ENCODE results near the gene PMAIP1.
"Not testable (repeated sequence)": the region's sequence is repeated elsewhere in the genome, so short reads cannot be mapped to it uniquely, and the experiment has no call there.

PMAIP1 gene

DNA sequence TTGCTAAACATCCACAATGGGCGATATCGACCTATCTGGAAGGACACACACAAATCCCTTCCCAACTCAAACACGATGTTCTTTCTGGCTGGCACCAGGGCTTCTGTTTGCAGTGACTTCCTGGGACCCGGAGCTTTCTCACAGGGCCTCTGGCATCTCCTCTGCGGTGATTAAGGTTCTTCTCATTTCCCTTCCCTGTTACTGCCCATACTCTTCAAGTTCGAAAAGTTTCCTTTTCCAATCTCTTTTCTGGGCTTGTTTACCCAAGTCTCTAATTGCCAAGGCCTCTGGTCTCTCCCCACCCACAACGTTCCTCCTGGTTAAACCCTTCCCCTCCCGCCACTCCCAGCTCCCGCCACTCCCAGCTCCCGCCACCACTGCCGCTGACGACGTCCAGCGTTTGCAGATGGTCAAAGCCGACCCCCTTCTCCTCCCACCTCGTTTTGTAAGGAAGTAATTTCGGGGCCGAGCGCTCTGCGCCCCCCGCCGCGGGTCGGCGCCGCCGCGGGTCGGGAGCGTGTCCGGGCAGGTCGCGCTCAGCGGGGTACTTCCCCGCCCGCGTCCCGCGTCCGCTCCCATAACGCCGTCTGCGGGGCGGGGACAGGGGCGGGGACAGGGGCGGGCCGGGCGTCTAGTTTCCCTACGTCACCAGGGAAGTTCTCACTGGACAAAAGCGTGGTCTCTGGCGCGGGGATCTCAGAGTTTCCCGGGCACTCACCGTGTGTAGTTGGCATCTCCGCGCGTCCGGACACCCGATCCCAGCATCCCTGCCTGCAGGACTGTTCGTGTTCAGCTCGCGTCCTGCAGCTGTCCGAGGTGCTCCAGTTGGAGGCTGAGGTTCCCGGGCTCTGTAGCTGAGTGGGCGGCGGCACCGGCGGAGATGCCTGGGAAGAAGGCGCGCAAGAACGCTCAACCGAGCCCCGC is at the start of gene PMAIP1:
TSS of gene PMAIP1 (plus strand) at position 699 of the 924 bp plus-strand sequence. CDS start at position 881, 182 bp downstream.
- peak; percentile 85 for DNase-seq (ENCODE audit: low spot score)

DNA sequence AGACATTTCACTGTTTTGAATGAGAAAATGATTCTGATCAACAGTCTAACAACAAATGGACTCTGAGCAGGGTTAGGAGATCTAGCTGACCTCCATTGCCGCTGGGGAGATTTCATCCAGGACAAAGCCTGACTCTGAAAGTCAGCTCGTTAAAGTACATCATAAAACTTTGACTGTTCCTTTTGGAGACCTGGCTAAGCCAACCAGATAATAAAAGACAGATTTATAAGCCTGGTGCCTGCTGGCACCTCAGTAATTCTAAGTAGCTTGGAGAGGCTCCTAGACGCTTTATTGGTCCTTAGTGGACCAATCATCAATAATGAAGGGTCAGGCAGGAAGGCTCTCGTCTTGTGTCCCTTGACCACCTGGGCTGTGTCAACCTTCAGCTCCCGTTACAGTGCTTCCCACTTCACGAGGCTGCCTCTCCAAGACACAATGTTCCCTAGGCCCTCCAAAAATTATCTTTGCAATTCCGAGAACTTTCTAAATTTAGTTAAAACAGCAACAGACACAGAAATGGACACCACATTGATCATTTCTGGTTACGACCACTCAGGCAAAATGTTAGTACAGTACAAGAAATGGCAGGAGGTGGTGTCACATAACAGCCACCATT is 47.9 kb upstream of the PMAIP1 start:
- DNase-seq (ENCODE audit: low spot score), result no peak

DNA sequence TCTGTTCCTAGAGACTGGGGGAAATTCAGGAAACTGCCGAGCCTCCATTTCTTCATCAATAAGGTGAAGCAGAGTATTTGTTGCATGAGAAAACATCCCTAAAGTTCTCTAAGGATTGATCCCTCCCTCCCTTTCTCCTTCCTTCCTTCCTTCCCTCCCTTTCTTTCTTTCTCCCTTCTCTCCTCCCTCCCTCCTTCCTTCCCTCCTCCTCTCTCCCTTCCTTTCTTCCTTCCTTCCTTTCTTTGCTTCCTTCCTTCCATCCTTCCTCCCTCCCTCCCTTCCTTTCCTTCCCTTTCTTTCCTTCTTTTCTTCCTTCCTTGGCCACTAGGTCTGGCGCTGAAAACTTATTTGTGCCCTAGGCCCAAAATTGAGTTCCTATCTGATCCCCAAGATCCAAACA is 47.2 kb upstream of the PMAIP1 start:
- DNase-seq (ENCODE audit: low spot score), result no peak

DNA sequence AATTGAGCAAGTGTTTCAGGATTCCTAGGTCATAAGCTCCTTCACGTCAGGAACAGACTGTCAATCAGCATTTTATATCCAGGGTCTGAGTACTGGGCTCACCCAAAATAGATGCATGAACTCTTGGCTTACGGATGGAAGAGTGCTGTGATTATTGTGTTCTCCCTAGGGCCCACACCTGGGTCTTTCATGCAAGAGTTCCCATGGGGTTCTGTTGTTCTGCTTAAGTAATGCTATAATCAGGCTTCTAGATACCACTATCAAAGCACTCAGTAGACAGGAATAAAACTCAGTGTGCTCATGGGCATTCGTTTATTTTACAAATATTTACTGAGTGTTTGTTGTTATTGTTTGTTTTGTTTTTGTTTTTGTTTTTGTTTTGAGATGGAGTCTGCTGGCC is 46.4 kb upstream of the PMAIP1 start:
- DNase-seq (ENCODE audit: low spot score), result no peak

DNA sequence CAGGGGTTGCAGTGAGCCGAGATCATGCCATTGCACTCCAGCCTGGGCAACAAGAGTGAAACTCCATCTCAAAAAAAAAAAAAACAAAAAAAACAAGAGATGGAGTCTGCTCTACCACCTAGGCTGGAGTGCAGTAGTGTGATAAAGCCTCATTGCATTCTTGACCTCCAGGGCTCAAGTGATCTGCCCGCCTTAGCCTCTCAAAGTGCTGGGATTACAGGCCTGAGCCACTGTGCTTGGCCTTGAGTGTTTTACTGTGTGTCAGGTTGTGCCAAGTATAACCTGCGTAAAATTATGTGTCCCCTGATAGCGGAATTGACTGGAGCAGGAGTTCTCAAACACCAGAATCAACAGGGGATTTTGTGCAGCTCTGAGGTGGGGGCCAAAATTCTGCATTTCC is 45.8 kb upstream of the PMAIP1 start:
- not testable (repeated sequence) for DNase-seq (ENCODE audit: low spot score)

DNA sequence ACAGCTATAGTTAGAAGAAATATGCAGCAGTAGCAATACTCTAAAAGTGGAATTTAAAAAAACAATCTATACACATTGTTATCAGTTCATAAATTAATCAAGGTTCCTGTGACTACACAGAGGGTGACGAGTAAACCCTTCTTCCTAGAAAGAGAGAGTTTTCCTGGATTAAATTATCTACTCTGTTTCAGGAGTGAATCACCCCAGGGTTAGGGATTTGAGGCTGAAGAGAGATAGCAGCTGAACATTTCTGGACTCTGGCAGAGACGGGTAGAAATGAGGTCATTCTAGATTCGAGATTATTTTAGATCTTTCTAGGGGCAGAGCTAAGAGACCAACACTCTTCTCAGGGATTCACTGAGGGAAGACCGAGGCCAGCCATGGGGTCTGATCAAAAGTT is 38.8 kb upstream of the PMAIP1 start:
- no peak for DNase-seq (ENCODE audit: low spot score)

DNA sequence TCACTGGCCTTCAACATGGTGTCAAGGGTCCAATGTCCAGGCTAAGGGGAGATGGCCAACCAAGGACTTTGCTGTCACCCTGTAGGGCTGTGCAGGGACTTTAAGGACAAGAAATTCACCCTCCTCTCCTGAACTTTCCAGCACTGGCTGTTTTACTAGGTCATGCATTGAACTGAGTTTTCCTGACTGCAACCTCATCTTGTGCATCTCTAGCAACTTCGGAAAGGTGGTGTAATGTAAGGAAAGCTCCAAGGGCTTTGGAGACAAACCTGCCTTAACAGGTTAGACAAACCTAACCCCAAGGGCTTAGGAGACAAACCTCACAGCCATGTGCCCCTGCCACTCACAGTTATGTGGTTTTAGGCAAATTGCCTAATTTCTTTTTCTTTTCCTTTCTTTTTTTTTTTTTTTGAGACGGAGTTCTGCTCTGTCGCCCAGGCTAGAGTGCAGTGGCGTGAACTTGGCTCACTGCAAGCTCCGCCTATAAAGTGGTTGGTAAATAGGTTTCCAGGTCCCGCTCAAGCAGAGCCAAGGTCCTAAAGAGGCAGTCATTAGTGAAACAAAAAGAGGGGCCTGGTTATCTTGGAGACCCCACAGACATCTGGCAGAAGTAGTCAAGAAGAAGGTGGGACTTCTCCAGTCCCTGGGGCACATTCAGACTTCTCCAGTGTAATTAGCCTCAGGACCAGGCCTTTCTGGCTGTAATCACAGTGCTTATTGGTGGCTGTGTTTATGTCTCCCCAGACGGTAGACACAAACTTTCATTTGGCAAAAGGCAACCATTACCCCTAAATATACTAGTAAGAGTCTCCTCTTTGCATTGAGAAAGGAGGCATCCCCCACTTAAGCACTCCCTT is 37.6 kb upstream of the PMAIP1 start:
- no peak for DNase-seq (ENCODE audit: low spot score)

DNA sequence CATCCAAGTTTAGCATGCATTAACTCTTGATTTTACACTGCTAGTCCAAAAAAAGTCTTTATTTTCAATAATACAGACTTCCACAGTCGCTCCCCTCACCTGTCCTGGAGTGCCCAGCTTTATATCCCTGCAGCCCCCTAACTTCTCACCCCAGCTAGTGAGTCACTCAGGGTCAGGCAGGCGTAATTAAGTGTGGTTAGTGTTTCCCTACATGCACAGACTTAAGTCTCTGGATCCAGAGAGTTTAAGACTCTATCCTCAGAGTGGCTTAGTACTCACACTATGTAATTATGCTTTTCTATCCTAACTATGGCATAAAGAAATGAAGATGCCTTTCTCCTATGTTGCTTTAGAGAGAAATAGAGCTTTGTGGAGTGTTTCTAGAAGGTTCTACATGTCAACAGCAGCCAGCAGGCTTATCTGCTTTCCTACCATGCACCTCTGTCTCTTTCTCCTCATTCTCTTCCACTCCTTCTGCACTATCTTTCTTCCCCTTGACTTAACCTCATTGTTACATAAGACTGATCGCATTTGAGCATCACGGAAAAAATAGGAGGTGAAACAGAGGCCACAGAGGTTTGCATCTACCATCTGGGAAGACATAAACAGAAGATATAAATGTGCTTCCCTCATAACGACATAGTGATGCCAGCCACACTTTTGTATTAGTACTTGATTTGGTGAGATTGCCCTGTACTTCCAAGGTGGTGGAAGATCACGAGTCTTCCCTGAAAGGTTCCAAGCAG is 34.4 kb upstream of the PMAIP1 start:
- DNase-seq (ENCODE audit: low spot score), result no peak

DNA sequence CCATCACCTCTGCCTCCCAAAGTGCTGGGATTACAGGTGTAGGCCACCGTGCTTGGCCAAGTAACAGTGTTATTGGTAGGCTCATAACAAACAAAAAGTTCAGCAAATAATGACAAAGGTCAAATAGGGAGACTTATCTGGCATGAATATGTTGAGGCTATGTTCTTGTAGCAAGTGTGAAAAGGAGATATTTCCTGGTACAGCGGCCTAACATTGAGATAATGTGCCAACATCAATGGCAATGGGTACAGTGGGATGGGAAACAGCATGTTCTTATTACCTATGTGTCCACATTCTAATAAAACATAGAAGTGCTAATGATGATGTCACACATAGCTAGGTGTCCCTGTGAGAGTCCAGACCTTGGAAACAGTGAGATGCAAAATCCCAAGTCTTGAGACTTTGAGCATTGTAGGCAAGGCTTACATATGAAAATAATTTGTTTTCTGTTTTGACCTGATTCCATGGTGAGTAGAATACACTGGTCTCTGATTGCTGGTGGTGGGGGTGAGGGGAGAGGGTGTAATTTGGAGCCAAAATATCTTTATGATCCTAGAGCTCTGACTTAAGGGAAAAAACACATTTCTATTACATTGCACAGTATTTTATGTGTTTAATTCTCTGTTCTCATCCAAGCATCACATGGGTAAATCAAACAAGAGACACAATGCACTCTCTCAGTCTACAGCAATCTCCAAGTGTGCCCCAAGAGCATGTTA is 33.1 kb upstream of the PMAIP1 start:
- no peak for DNase-seq (ENCODE audit: low spot score)

DNA sequence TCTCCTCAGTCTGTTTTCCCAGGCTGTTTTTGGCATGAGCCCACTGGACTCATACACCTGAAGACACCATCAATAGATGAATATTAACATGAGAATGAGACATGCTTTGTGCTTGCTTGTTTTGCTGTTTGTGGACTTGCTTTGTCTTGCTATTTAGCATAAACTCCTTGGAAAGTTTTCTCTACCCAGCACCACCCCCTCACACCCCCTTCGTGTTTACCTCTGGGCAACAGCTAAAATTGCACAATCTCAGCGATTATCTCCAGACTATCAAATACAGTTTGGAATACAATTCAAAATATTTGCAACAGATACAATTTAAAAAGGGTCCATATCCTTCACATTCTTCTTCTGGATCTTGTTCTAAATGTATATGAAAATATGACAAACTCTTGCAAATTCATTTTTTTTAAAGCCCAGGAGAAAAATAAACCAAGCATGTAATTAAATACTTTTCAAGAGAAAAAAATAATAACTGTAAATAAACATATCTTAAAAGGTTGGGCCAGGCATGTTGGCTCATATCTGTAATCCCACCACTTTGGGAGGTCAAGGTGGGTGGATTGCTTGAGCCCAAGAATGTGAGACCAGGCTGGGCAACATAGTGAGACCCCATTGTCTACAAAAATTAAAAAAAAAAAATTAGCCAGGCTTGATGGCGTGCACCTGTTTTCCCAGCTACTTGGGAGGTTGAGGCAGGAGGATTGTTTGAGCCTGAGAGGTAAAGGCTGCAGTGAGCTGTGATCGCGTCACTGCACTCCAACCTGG is 32.3 kb upstream of the PMAIP1 start:
- no peak for DNase-seq (ENCODE audit: low spot score)

DNA sequence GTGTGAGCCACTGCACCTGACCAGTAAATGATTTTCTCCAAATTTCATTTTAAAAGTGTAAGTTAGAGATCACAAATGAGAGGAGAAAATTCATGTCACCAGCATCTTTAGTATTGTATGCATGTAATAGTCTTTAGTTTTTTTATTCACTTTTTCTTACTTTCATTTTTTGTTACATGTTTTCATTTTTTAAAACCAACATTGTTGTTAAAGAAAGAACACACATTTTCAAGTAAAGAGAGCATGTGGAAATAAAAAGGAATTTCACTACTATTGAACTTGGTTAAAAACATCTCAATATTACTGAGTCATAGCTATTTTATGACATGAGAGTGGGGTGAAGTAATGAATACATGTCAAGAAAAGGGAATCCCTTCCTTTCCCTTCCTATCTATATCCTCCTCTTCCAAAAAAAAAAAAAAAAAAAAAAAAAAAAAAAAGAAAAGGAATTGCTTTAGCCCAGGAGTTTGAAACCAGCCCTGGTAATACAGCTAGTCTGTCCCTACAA is 29.1 kb upstream of the PMAIP1 start:
- no peak for DNase-seq (ENCODE audit: low spot score)

DNA sequence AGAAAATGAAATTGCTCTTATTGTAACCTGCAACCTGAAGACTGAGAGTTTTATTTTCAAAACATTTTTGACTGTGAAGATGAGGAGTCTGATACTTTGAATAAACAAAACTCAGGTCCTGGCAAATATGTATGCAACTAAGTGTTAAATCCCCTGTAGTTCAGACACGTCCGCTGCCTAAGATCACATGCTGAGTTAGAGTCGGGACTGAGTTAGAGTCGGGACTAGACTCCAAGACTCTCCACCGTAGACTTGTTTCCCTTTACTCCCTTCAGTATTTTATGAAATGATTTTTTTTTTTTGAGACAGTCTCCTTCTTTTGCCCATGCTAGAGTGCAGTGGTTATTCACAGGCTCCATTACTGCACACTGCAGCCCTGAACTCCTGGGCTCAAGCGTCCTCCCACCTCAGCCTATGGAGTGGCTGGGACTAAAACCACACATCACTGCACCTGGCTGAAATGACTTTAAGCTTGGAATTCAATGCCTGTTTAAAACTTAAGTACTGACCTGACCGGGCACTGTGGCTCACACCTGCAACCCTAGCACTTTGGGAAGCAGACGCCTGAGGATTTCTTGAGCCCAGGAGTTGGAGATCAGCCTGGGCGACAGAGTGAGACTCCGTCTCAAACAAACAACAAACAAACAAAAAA is 28.0 kb upstream of the PMAIP1 start:
- no peak for DNase-seq (ENCODE audit: low spot score)

DNA sequence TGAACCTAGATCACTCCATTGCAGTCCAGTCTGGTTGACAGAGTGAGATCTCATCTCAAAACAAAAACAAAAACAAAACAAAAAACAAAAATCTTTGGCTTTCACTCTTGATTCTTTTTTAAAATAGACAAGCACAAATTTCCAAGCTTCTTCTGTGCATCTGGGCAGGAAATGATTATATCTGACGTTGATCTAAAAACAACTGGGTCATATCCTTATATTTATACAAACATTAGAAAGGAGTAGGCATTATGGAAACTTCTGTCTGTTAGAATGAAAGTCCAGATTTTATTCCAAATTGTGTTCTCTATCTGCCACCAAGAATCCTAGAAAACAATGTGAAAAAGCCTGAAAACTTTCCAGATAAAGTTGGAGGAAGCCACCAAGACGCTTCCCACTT is 26.2 kb upstream of the PMAIP1 start:
- no peak for DNase-seq (ENCODE audit: low spot score)

DNA sequence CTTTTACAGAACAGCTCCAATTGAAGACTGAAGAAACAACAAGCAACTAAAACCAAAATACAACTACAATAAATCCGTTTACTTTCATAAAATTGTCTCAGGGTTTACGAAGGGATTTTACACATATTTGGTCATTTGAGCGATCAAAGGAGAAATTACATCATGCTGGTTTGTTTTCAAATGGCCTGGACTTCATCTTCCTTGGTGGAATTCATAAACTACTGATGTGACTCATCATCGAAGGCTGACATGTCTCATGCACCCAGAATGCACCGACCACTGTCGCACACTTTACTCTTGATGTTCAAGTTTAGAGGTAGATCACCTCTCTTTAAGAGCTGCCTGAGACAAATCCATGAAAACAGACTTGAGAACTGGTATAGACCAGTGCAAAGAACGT is 25.6 kb upstream of the PMAIP1 start:
- no peak for DNase-seq (ENCODE audit: low spot score)

DNA sequence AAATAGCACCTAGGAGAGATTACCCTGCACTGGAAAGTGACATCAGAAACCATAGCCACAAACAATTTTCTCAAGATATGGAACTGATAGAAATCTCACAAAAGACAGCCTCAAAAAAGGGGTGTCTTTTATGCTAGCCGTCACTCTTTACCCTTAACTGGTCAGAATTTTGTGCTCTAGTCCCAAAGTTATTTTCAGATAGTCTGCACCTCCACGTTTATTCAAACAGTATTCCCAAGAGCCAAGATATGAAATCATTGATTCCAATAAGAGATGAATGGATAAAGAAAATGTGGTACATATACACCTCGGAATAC is 23.5 kb upstream of the PMAIP1 start:
- DNase-seq (ENCODE audit: low spot score), result no peak

DNA sequence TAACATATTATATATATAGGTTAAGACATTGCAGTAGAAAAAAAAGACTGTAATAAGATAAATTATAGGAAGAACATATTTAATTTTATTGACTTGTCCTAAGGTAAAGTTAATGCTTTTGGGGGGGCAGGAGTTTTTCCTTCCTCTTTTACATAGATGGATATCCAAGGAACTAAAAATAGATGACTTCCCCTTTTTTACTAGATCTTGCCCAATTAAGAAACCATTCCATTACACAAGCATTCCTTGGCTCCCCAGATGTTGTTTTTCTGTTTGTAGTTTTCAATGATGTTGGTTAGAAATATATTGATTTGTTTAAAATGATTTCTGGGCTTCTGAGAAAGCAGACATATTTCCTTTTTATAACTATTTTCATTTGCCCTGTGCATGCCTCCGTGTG is 22.4 kb upstream of the PMAIP1 start:
- no peak for DNase-seq (ENCODE audit: low spot score)

DNA sequence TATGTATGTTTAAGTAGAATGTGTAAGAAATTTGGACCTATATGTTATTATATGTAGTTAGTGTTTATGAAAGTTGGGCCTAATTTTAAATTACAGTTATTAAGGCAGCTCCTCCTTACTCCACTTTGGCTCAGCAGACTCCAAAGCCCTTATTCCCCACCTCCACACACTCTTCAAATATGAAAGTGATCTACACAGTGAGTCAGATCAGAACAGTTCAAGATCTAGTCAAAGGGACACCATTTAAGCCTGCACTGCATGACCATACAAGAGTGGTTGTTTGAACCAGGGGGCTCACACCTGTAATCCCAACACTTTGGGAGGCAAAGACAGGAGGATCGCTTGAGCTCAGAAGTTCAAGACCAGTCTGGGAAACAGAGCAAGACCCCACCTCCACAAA is 21.2 kb upstream of the PMAIP1 start:
- DNase-seq (ENCODE audit: low spot score), result no peak

DNA sequence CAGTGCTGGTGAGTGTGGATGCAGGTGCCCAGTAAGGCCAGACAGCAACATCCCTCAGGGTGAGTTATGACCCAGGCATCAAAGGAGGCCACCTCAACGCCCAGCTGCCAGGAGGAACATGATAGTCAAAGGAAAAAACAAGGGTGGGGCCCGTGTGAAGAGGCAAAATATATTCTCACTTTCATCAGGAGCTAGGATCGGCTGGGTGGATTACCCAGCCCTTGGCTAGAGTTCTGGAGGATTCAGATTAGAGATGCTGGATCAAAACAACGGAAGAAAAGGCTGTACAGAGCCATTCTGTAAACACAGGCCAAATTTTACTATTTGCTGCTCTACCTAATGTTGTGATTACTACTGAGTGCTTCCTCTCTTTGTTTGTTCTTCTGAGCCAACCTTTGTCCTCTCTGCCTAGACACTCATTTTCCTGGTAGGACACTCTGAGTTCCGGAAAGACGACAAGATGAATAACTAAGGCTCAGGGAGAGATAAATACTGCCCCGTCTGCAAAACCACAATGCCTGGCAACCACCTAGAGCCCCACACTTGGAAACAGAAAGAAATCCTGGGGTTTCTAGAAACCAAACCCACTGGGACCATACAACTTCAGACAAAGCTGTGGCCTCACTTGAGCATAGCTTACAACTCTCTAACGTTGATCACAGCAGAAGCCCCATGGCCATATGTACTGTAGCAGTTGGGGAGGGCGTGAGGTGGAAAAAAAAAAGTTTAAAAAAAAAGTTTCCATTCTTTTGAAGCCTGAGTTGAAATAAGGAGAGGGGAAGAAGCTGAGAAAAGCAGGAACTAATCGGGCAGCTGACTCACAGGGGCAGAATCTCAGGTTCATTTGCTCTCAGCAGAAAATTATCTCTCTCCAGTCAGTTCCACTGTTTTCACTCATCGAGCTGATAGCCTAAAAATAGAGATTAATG is 17.8 kb upstream of the PMAIP1 start:
- DNase-seq (ENCODE audit: low spot score), result peak; percentile 45

DNA sequence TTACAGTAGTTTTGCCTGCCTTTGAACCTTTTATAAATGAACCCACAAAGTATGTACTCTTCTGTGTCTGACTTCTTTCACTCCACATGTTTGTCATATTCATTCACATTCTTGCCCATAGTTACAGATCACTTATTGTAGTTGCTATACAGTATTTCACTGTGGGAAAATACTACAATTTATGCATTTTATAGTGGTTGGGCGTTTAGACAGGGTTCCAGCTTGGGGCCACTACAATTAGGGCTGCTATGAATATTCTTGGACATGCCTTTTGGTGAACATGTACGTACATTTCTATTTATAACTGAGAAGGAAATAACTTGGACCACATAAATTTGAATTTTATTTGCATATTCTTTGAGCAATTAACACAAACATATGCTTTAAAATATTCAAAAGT is 15.4 kb upstream of the PMAIP1 start:
- DNase-seq (ENCODE audit: low spot score), result no peak

Measured in CD4-positive, alpha-beta T cell treated with Interleukin-2 at 100 ng/mL for 4 hours (primary cell).